ENCODE data around the gene PPP6R2.

GRCh38 chr22:50483556-50483955, 140.4 kb downstream of the PPP6R2 start:
- no peak for TF ChIP-seq CTCF (IDR thresholded peaks at IDR 0.05)
- no peak for TF ChIP-seq POLR2A (IDR thresholded peaks at IDR 0.05)
